Hematopoietic multipotent progenitor cell treated with erythropoietin and hydrocortisone succinate and interleukin-3 and kit ligand, for 15 days (in vitro differentiated cells): ENCODE results near the gene KIF12.
"Not testable (repeated sequence)": the region's sequence is repeated elsewhere in the genome, so short reads cannot be mapped to it uniquely, and the experiment has no call there.

ENCODE experiments used
- DNase-seq: peaks from one replicate; pipeline ENCODE4 v3.0.0-alpha.2; 2015; ENCODE audit warnings: low spot score

KIF12 gene

DNA sequence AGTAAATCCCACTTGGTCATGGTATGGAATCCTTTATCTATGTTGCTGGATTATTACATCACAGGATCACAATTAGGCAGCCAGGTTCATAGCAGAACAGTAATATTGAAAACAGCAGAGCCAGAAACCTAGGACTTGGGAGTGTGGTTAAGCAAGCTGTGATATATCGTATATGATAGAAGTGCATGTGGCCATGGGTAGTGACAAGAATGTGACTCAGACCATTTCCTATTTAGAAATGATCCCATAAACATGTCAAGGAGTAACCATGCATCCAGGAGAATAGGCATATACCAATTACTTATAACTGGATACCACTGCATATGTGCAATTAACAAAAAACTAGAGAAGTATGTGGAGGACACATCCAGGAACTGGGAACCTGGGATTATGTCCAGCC, 52.2 kb downstream of the KIF12 start:
- no peak for DNase-seq

DNA sequence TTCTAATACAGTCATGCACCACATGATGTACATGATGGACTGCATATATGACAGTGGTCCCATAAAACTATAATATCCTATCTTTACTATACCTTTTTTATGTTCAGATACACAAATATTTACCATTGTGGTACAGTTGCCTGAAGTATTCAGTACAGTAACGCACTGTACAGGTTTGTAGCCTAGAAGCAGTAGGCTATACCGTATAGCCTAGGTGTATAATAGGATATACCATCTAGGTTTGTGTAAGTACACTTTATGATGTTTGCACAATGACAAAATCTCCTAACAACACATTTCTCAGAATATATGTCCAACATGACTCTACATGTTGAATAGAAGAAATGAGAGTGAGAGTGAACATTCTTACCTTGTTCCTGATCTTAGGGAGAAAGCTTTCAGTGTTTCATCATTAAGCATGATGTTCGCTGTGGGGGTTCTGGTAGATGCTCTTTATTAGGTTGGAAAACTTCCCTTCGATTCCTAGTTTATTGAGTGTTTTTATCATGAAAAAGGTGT, 52.8 kb downstream of the KIF12 start:
- no peak for DNase-seq

GRCh38 chr9:114043660-114044059, 55.4 kb downstream of the KIF12 start:
- not testable (repeated sequence) for DNase-seq
